GM13976 (cell line): ENCODE measurements around the gene ACVR1B.

Source experiments
- DNase-seq: peaks from one replicate; pipeline ENCODE4 v3.0.0; 2012; ENCODE audit warnings: low spot score
- in situ Hi-C: fragments of 300-500 bp; cut with MboI; formaldehyde crosslinking; loops from one replicate; pipeline ENCODE4 v1.12.0; 2022; ENCODE audit warnings: low sequenced_read_pairs, mixed read lengths, inconsistent platforms; ENCODE audit not compliant: unreplicated experiment
- TF ChIP-seq, protein P1 (sequence below): IDR thresholded peaks from 2 replicates; pipeline ENCODE4 v1.5.1; 2012; ENCODE audit warnings: borderline replicate concordance, mild to moderate bottlenecking; ENCODE audit not compliant: insufficient read depth; ENCODE audit errors: extremely low read depth, missing control alignments, control extremely low read depth

Gene ACVR1B

DNA sequence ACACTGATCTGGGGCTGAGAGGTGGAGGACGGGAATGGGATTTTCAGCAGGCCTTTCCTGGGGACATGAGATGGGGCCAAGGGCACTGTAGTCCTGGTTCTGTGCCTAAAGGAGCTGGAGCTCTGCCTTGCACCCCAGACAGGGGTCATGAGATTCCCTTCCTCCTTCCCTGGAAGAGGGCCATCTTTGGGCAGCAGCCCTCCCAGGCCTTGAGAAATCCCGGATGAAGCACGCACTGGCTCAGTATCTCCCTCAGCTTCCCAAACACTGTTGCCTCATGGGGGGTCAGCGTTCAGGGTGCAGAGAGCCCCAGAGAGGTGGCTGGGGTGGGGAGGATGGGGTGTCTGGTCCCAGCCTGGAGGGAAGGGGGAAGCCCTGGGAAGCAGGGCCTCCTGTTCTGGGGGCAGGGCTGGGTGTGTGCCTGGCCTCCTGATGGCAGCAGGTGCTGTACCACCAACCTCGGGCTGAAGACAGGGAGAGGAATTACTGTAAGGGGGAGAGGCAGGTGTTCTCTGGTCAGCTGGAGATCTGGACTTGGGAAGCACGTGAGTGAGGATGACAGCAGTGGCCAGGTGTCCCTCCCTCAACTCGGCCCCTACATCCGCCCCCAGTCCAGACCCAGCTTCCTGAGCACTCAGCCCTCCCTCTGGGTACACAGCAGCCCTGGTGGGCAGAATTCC is 91.3 kb downstream of the ACVR1B start:
- TF ChIP-seq, protein P1, sequence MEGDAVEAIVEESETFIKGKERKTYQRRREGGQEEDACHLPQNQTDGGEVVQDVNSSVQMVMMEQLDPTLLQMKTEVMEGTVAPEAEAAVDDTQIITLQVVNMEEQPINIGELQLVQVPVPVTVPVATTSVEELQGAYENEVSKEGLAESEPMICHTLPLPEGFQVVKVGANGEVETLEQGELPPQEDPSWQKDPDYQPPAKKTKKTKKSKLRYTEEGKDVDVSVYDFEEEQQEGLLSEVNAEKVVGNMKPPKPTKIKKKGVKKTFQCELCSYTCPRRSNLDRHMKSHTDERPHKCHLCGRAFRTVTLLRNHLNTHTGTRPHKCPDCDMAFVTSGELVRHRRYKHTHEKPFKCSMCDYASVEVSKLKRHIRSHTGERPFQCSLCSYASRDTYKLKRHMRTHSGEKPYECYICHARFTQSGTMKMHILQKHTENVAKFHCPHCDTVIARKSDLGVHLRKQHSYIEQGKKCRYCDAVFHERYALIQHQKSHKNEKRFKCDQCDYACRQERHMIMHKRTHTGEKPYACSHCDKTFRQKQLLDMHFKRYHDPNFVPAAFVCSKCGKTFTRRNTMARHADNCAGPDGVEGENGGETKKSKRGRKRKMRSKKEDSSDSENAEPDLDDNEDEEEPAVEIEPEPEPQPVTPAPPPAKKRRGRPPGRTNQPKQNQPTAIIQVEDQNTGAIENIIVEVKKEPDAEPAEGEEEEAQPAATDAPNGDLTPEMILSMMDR = no peak
- in situ Hi-C loops = no loop called here
- DNase-seq = no peak

DNA sequence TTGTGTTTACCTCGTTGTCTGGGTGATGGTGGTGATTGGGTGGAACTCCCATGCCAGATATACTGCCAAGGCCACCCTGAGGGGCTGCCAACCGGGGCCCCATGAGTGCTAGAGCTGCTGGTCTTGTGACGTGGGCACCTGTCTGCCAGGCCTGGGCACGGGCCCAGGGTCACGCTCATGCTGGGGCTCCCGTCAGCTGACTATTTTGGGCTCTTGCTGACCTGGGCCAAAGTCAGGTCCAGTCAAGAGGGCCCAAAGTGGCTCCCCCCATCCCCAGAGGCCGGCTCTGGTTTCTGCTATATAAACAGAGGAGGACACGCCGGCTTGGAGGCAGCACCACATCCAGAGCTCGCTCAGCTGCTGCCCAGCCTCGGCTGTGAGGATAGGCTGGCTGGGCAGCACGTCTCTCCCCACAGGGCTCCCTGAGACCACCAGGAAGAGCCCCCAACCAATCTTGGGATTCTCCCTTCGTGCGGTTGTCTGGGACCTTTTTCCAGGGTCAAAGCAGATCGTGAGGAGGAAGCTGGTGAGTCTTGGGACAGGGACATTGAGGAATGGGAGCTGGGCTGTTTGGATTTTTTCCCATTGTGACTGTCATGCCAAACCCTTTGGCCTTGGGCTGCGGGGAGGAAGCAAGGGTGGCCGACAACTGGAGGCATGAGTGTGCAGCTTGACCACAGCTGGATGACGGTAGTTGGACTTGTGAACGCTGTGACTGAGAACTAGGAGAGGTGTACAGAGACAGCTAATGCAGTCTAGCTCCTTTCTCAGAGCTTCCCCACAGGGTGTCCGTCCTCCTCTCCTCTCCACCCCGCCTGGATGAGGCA is 92.1 kb downstream of the ACVR1B start:
- TF ChIP-seq, protein P1 = no peak
- in situ Hi-C loops = no loop called here
- DNase-seq = no peak

DNA sequence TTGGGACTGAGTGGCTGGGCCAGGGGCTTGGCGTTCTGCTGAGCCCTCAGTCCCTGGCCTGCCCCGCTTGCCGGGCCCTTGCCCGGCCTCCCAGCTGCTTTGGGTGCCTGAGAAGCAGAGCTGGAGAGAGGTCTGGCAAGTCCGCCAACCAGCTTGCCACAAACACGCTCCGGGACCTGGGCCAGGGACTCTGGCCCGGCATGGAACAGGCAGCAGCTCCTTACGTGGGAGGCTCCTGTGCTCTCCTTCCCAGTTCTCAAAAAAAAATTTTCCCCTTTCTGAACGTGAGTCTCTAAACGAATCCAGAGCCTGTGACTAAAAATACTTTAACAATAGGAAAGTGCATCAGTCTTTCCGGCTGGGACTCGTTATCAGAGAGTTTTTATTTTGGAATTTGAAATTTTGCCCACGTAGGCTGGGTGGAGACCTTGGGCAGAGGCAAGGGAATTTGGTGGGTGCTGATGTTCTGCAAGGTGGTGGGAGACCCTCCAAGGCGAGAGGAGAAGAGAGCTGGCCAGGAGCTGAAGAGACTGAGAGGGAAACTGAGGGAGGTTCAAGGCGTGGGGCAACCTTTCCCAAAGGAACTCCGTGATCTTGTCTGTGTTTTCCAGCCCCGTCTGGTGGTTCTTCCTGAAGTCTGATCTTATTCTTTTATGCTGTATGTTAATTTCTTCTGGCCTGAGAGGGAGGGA is 92.9 kb downstream of the ACVR1B start:
- TF ChIP-seq, protein P1 = no peak
- in situ Hi-C loops = no loop called here
- no peak for DNase-seq

DNA sequence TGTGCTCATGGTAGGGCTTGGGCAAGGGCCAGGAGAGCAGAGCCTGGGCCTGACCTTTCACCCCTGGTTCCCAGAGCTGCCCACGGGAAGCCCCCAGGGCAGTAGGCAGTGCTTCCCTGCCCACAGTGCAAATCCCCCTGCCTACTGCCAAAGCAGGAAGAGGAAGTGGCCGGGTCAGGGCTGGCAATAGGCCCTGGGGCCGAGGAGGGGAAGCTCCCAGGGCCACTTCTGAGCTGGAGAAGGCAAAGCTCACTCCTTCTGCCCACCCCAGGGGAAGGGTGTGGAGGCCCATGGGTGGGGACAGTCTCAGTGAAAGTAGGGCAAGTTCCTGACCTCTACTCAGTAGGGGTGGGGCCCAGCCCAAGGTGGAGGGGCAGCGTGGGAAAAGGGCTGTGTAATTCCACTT is 94.3 kb downstream of the ACVR1B start:
- in situ Hi-C loops = no loop called here
- TF ChIP-seq, protein P1 = no peak
- no peak for DNase-seq
